HEK293T (cell line): Measurements from ENCODE around the gene IPO11.

Source experiments
- ARNT ChIP-seq: fragments of 450-650 bp; IDR thresholded peaks from 2 replicates; pipeline ENCODE4 v1.6.1; 2017; ENCODE audit warnings: mild to moderate bottlenecking
- BHLHE40 ChIP-seq: fragments of 450-650 bp; IDR thresholded peaks from 2 replicates; pipeline ENCODE4 v1.6.1; 2016; ENCODE audit warnings: mild to moderate bottlenecking, moderate library complexity, borderline replicate concordance
- CTBP1 ChIP-seq: fragments of 450-650 bp; IDR thresholded peaks from 2 replicates; pipeline ENCODE4 v1.6.1; 2016; ENCODE audit warnings: borderline replicate concordance
- FOXA1 ChIP-seq: fragments of 450-650 bp; IDR thresholded peaks from 2 replicates; pipeline ENCODE4 v1.6.1; 2016; ENCODE audit warnings: mild to moderate bottlenecking
- FOXK2 ChIP-seq: fragments of 450-650 bp; IDR thresholded peaks from 2 replicates; pipeline ENCODE4 v1.6.1; 2016; ENCODE audit warnings: mild to moderate bottlenecking
- FOXM1 ChIP-seq: fragments of 450-650 bp; IDR thresholded peaks from 2 replicates; pipeline ENCODE4 v1.6.1; 2017; ENCODE audit warnings: mild to moderate bottlenecking, borderline replicate concordance
- HDGF ChIP-seq: fragments of 450-650 bp; IDR thresholded peaks from 2 replicates; pipeline ENCODE4 v1.6.1; 2017; ENCODE audit warnings: antibody characterized with exemption, borderline replicate concordance
- LEF1 ChIP-seq: fragments of 450-650 bp; IDR thresholded peaks from 2 replicates; pipeline ENCODE4 v1.6.1; 2017; ENCODE audit warnings: mild to moderate bottlenecking, borderline replicate concordance
- SP1 ChIP-seq: fragments of 450-650 bp; IDR thresholded peaks from 2 replicates; pipeline ENCODE4 v1.6.1; 2017
- SUZ12 ChIP-seq: fragments of 450-650 bp; IDR thresholded peaks from 2 replicates; pipeline ENCODE4 v1.6.1; 2016; ENCODE audit warnings: mild to moderate bottlenecking
- TARDBP ChIP-seq: fragments of 450-650 bp; IDR thresholded peaks from 2 replicates; pipeline ENCODE4 v1.6.1; 2016
- ZNF384 ChIP-seq: fragments of 450-650 bp; IDR thresholded peaks from 2 replicates; pipeline ENCODE4 v1.6.1; 2016

- TF ChIP-seq FOXM1 (no peak), ZNF384 (no peak), CTBP1 (no peak), BHLHE40 (no peak), TARDBP (no peak), FOXA1 (no peak), SUZ12 (no peak), FOXK2 (no peak), SP1 (no peak), ARNT (no peak), LEF1 (no peak), HDGF (no peak)
These were observed 248.6 kb downstream of the IPO11 start for GRCh38 chr5:62661126-62661525.
